ENCODE measurements around the gene CASQ2. TPM values are rescaled to one million over a fixed set of nuclear protein-coding genes. Genes with fewer than 3 reads are reported as not detected.

CASQ2 gene
- total and polyA plus RNA-seq, 2 donors (not counting 1 experiment from before 2014, with no cell fraction given), result not detected

DNA sequence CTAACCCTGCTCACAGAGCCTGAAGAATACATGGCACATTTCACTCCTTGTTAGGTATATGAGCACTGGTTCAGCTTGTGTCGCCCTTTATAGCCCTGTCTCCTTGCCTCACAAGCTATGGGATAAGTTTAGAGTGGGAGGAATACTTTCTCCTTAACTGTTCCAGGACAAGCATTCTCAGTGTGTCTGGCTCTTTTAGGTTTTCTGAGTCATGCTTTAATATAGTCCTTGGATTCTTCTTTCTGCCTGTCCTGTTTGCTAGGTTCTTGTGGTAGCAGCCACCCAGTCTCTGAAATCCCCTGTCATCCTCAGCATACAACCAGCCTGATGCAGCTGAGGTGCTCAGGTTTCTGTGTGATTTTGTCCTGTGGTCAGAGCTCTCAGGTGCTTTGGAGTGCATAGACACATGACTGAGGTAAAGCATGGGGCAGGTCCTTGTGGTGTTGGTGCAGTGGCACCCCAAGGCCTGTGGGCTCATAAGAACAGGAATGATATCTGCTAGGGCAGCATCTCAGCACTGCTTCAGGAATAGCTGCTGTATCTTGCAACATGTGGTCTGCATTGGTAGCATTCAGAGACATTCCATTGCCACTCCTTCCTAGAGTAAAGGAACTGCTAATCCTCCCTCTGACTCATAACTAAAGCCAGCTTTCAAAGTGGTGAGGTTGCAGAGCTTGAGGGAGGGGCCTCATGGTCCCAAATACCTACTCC lies 14.2 kb upstream of the CASQ2 start:
- CTCF ChIA-PET, result no interaction called here
- no peaks in the 10 kb centered on the region for H3K36me3 ChIP-seq (replicated peaks in 1 of 2; ENCODE audit: control extremely low read depth in 1 of 2, control insufficient read depth in 1 of 2, extremely low read depth in 1 of 2, insufficient read depth in 2 of 2, low read length in 1 of 2)
- no peaks in the 10 kb centered on the region for H3K9me3 ChIP-seq (ENCODE audit: control extremely low read depth in 1 of 3, control insufficient read depth in 2 of 3, insufficient read depth in 1 of 3, low read length in 2 of 3)
- intact Hi-C loops (cut with micrococcal nuclease), result no loop called here
- DNase-seq, result no peak
- H3K4me3 ChIP-seq (ENCODE audit: control extremely low read depth in 1 of 5, extremely low read depth in 1 of 5, insufficient read depth in 1 of 5, low read depth in 2 of 5, low read length in 4 of 5), result no peak overlapping the region
- H2AFZ ChIP-seq (ENCODE audit: insufficient read depth, low read depth, low read length, poor library complexity, severe bottlenecking), result no peak overlapping the region
- no CpG with 5 or more reads among the region's 1 CpG for WGBS (ENCODE audit: insufficient coverage)
- H3K79me2 ChIP-seq (ENCODE audit: control insufficient read depth, insufficient read depth, low read length), result no peaks in the 10 kb centered on the region
- Mint-ChIP-seq H3K9me3 (ENCODE audit: insufficient read depth) (peaks cover 2% of the 10 kb centered on the region), H3K27ac (no peak overlapping the region), H3K4me1 (no peaks in the 10 kb centered on the region), H3K27me3 (peaks cover 26% of the 10 kb centered on the region), H3K4me3 (no peak overlapping the region)
- no peak overlapping the region for H3K27ac ChIP-seq (ENCODE audit: low read length in 2 of 2)
- TF ChIP-seq, protein P1, sequence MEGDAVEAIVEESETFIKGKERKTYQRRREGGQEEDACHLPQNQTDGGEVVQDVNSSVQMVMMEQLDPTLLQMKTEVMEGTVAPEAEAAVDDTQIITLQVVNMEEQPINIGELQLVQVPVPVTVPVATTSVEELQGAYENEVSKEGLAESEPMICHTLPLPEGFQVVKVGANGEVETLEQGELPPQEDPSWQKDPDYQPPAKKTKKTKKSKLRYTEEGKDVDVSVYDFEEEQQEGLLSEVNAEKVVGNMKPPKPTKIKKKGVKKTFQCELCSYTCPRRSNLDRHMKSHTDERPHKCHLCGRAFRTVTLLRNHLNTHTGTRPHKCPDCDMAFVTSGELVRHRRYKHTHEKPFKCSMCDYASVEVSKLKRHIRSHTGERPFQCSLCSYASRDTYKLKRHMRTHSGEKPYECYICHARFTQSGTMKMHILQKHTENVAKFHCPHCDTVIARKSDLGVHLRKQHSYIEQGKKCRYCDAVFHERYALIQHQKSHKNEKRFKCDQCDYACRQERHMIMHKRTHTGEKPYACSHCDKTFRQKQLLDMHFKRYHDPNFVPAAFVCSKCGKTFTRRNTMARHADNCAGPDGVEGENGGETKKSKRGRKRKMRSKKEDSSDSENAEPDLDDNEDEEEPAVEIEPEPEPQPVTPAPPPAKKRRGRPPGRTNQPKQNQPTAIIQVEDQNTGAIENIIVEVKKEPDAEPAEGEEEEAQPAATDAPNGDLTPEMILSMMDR (IDR thresholded peaks at IDR 0.05), result no peak
- no peak for TF ChIP-seq EZH2 (IDR thresholded peaks at IDR 0.05; ENCODE audit: borderline replicate concordance, insufficient read depth, low read depth, low read length, poor library complexity, severe bottlenecking)
- ATAC-seq (ENCODE audit: low read depth), result no peak
- no peak overlapping the region for H3K4me2 ChIP-seq (replicated peaks; ENCODE audit: low read depth, low read length, poor library complexity, severe bottlenecking)
- H3K4me1 ChIP-seq (ENCODE audit: control insufficient read depth in 2 of 2, insufficient read depth in 2 of 2, low read length in 2 of 2), result no peaks in the 10 kb centered on the region
- no peaks in the 10 kb centered on the region for H4K20me1 ChIP-seq (ENCODE audit: control insufficient read depth, insufficient read depth, low read length, poor library complexity, severe bottlenecking)
- POLR2A ChIA-PET, result no interaction called here
- no peaks in the 10 kb centered on the region for H3K27me3 ChIP-seq (replicated peaks in 1 of 4; ENCODE audit: control extremely low read depth in 1 of 4, control insufficient read depth in 3 of 4, insufficient read depth in 4 of 4, low read length in 3 of 4)
- H3K9ac ChIP-seq (ENCODE audit: low read length), result no peak overlapping the region

DNA sequence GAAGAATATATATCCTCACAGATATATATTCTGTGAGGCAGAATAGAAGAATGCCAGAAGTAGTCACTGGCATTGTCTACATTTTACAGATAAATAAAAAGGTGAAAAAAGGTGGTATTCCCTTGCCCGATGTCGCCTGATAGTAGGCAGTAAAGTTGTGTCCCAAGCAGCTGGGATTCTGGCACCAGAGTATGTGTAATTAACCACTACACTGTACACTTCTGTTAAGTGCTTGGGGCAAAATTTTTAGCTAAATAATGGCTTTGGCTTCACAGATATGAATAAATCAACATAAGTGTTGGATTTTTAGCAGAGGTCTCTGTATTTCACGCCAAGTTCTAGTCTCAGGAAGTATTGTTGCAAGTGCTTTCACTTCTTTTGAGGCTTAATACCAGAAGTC lies 13.3 kb upstream of the CASQ2 start:
- Histone ChIP-seq H3K9ac (ENCODE audit: low read length) (no peak overlapping the region), H3K4me3 (ENCODE audit: control extremely low read depth in 1 of 5, extremely low read depth in 1 of 5, insufficient read depth in 1 of 5, low read depth in 2 of 5, low read length in 4 of 5) (no peak overlapping the region), H3K27me3 (replicated peaks in 1 of 4; ENCODE audit: control extremely low read depth in 1 of 4, control insufficient read depth in 3 of 4, insufficient read depth in 4 of 4, low read length in 3 of 4) (peaks cover 0 to 5% (median 0%) of the 10 kb centered on the region in 4 experiments), H3K4me2 (replicated peaks; ENCODE audit: low read depth, low read length, poor library complexity, severe bottlenecking) (no peak overlapping the region), H3K4me1 (ENCODE audit: control insufficient read depth in 2 of 2, insufficient read depth in 2 of 2, low read length in 2 of 2) (no peaks in the 10 kb centered on the region), H3K27ac (ENCODE audit: low read length in 2 of 2) (no peak overlapping the region), H3K9me3 (ENCODE audit: control extremely low read depth in 1 of 3, control insufficient read depth in 2 of 3, insufficient read depth in 1 of 3, low read length in 2 of 3) (no peaks in the 10 kb centered on the region), H3K79me2 (ENCODE audit: control insufficient read depth, insufficient read depth, low read length) (no peaks in the 10 kb centered on the region), H4K20me1 (ENCODE audit: control insufficient read depth, insufficient read depth, low read length, poor library complexity, severe bottlenecking) (no peaks in the 10 kb centered on the region), H2AFZ (ENCODE audit: insufficient read depth, low read depth, low read length, poor library complexity, severe bottlenecking) (no peak overlapping the region), H3K36me3 (replicated peaks in 1 of 2; ENCODE audit: control extremely low read depth in 1 of 2, control insufficient read depth in 1 of 2, extremely low read depth in 1 of 2, insufficient read depth in 2 of 2, low read length in 1 of 2) (no peaks in the 10 kb centered on the region)
- no peak for TF ChIP-seq EZH2 (IDR thresholded peaks at IDR 0.05; ENCODE audit: borderline replicate concordance, insufficient read depth, low read depth, low read length, poor library complexity, severe bottlenecking)
- TF ChIP-seq, protein P1 (IDR thresholded peaks at IDR 0.05), result no peak
- no peak for ATAC-seq (ENCODE audit: low read depth)
- Mint-ChIP-seq H3K9me3 (ENCODE audit: insufficient read depth) (peaks cover 2% of the 10 kb centered on the region), H3K4me1 (no peaks in the 10 kb centered on the region), H3K4me3 (no peak overlapping the region), H3K27me3 (peaks cover 30% of the 10 kb centered on the region), H3K27ac (no peak overlapping the region)
- 67% methylated on average over 1 of the region's 3 CpGs for WGBS (ENCODE audit: insufficient coverage)
- intact Hi-C loops (cut with micrococcal nuclease), result no loop called here
- no peak for DNase-seq
- ChIA-PET POLR2A (no interaction called here), CTCF (no interaction called here)
